H1 (cell line): Measurements from ENCODE around the gene AKAP8. TPM values are rescaled to one million over a fixed set of nuclear protein-coding genes. Genes with fewer than 3 reads are reported as not detected.

Experiments used
- CTCF ChIA-PET: fragments of 300-600 bp; sonication (Branson Sonifier 250); formaldehyde crosslinking; loops from one replicate; lab custom pipeline; 2021; ENCODE audit not compliant: partially characterized antibody; lab: Charles Lee
- POLR2A ChIA-PET: fragments of 300-600 bp; sonication (Branson Sonifier 250); formaldehyde crosslinking; loops from one replicate; lab custom pipeline; 2021; ENCODE audit warnings: inconsistent platforms; ENCODE audit not compliant: partially characterized antibody; lab: Charles Lee
- DNase-seq, 2 experiments: peaks; one replicate each; pipeline versions ENCODE4 v3.0.0 to v3.0.0-alpha.2; 2010 to 2022; ENCODE audit warnings: low spot score in 2 of 2, low read depth in 1 of 2, mixed read lengths in 1 of 2
- FAIRE-seq: peaks from 2 replicates; lab custom pipeline; 2011; peaks lifted over from hg19 to GRCh38; lab: Jason Lieb, UNC
- H2AFZ ChIP-seq: 2 replicates; pipeline ENCODE4 v1.8.1; 2012; ENCODE audit warnings: low read length, inconsistent platforms
- H2AK5ac ChIP-seq: 2 replicates; pipeline ENCODE4 v1.6.1; 2013; ENCODE audit warnings: low read depth, low read length
- H2BK120ac ChIP-seq: replicated peaks from 2 replicates; pipeline ENCODE3; 2013; ENCODE audit warnings: low read depth, low read length, inconsistent platforms
- H2BK12ac ChIP-seq: 2 replicates; pipeline ENCODE4 v1.6.1; 2013; ENCODE audit warnings: low read depth, low read length
- H2BK15ac ChIP-seq: 2 replicates; pipeline ENCODE4 v1.6.1; 2013; ENCODE audit warnings: low read length
- H2BK20ac ChIP-seq: 2 replicates; pipeline ENCODE4 v1.6.1; 2013; ENCODE audit warnings: low read length
- H2BK5ac ChIP-seq: 2 replicates; pipeline ENCODE4 v1.6.1; 2013; ENCODE audit warnings: low read depth, low read length
- H3K14ac ChIP-seq: 2 replicates; pipeline ENCODE4 v1.6.1; 2013; ENCODE audit warnings: inconsistent platforms; ENCODE audit not compliant: insufficient read length
- H3K18ac ChIP-seq: 2 replicates; pipeline ENCODE4 v1.6.1; 2013; ENCODE audit warnings: low read length; ENCODE audit errors: extremely low read depth
- H3K23ac ChIP-seq: 2 replicates; pipeline ENCODE4 v1.6.1; 2013; ENCODE audit warnings: inconsistent platforms; ENCODE audit not compliant: insufficient read length
- H3K23me2 ChIP-seq: 2 replicates; pipeline ENCODE4 v1.6.1; 2013; ENCODE audit warnings: low read depth, low read length
- H3K27ac ChIP-seq: 2 replicates; pipeline ENCODE4 v1.6.1; 2011; ENCODE audit warnings: low read depth, low read length, inconsistent platforms
- H3K27me3 ChIP-seq, 4 experiments: replicated peaks in 1 of 4; 1 replicate in 1 of 4; 2 replicates in 3 of 4; pipeline versions ENCODE4 v1.6.1 to v1.8.1; 2011 to 2013; ENCODE audit warnings: low read length in 3 of 4, mild to moderate bottlenecking in 3 of 4, inconsistent platforms in 2 of 4, mixed read lengths in 2 of 4, moderate library complexity in 1 of 4; ENCODE audit not compliant: control insufficient read depth in 3 of 4, insufficient read depth in 3 of 4; ENCODE audit errors: extremely low read depth in 1 of 4
- H3K36me3 ChIP-seq, 4 experiments: 2 replicates each; pipeline versions ENCODE4 v1.6.1 to v1.8.1; 2011 to 2013; ENCODE audit warnings: mild to moderate bottlenecking in 4 of 4, low read length in 3 of 4, moderate library complexity in 2 of 4, control low read depth in 1 of 4, inconsistent platforms in 1 of 4; ENCODE audit not compliant: insufficient read depth in 4 of 4, control insufficient read depth in 2 of 4
- H3K4ac ChIP-seq: replicated peaks from 2 replicates; pipeline ENCODE3; 2013; ENCODE audit warnings: low read length, low read depth, mixed read lengths, inconsistent platforms; ENCODE audit not compliant: insufficient read length
- H3K4me1 ChIP-seq, 4 experiments: replicated peaks in 1 of 4; 1 replicate in 1 of 4; 2 replicates in 3 of 4; pipeline versions ENCODE4 v1.6.1 to v1.8.1; 2011 to 2013; ENCODE audit warnings: low read length in 3 of 4, inconsistent platforms in 2 of 4, mixed read lengths in 1 of 4; ENCODE audit not compliant: insufficient read depth in 4 of 4, control insufficient read depth in 3 of 4
- H3K4me2 ChIP-seq, 2 experiments: 2 replicates each; pipeline versions ENCODE4 v1.6.1 to v1.8.1; 2011 to 2013; ENCODE audit warnings: low read depth in 2 of 2, low read length in 2 of 2, control low read depth in 1 of 2, inconsistent platforms in 1 of 2, mild to moderate bottlenecking in 1 of 2; ENCODE audit not compliant: insufficient read depth in 1 of 2
- H3K4me3 ChIP-seq, 4 experiments: fragments of 200-600, 300-600 bp in 1 of 4; sonication (generic), shearing (Covaris generic), sonication (Bioruptor Twin) in 1 of 4; 2 replicates each; pipeline versions ENCODE4 v1.5.1 to v1.8.1; 2011 to 2016; ENCODE audit warnings: low read length in 4 of 4, low read depth in 3 of 4, control low read depth in 2 of 4, inconsistent platforms in 2 of 4, mild to moderate bottlenecking in 2 of 4, mixed read lengths in 1 of 4, moderate library complexity in 1 of 4; ENCODE audit not compliant: insufficient read depth in 2 of 4; ENCODE audit errors: extremely low read depth in 1 of 4
- H3K56ac ChIP-seq: replicated peaks from 2 replicates; pipeline ENCODE3; 2013; ENCODE audit warnings: low read depth, mild to moderate bottlenecking, mixed read lengths, low read length, inconsistent platforms; ENCODE audit not compliant: insufficient read length
- H3K79me1 ChIP-seq: 2 replicates; pipeline ENCODE4 v1.6.1; 2013; ENCODE audit warnings: low read depth, low read length, control low read depth
- H3K79me2 ChIP-seq, 2 experiments: 2 replicates each; pipeline versions ENCODE4 v1.6.1 to v1.8.1; 2012 to 2013; ENCODE audit warnings: low read length in 2 of 2, mild to moderate bottlenecking in 2 of 2, inconsistent platforms in 1 of 2; ENCODE audit not compliant: insufficient read depth in 2 of 2, control insufficient read depth in 1 of 2
- H3K9ac ChIP-seq, 4 experiments: replicated peaks in 1 of 4; 1 replicate in 1 of 4; 2 replicates in 3 of 4; pipeline versions ENCODE4 v1.6.1 to v1.8.1; 2011 to 2013; ENCODE audit warnings: low read depth in 3 of 4, low read length in 3 of 4, control low read depth in 2 of 4, mild to moderate bottlenecking in 2 of 4, moderate library complexity in 2 of 4, inconsistent platforms in 1 of 4; ENCODE audit errors: extremely low read depth in 1 of 4
- H3K9me3 ChIP-seq, 2 experiments: 2 replicates each; pipeline versions ENCODE4 v1.6.1 to v1.8.1; 2012 to 2013; ENCODE audit warnings: mild to moderate bottlenecking in 2 of 2, moderate library complexity in 2 of 2, control low read depth in 1 of 2, inconsistent platforms in 1 of 2, low read depth in 1 of 2, low read length in 1 of 2, mixed read lengths in 1 of 2; ENCODE audit not compliant: insufficient read depth in 2 of 2
- H4K20me1 ChIP-seq, 2 experiments: replicated peaks in 1 of 2; 2 replicates each; pipeline versions ENCODE3 to v1.8.1; 2011 to 2013; ENCODE audit warnings: inconsistent platforms in 2 of 2, low read length in 2 of 2, mild to moderate bottlenecking in 1 of 2; ENCODE audit not compliant: insufficient read depth in 2 of 2, control insufficient read depth in 1 of 2
- H4K5ac ChIP-seq: 2 replicates; pipeline ENCODE4 v1.6.1; 2013; ENCODE audit warnings: low read length, low read depth, mixed read lengths, inconsistent platforms; ENCODE audit not compliant: insufficient read length
- H4K8ac ChIP-seq: 2 replicates; pipeline ENCODE4 v1.8.0; 2013; ENCODE audit warnings: mild to moderate bottlenecking, moderate library complexity, low read length, inconsistent platforms; ENCODE audit not compliant: insufficient read depth; ENCODE audit errors: extremely low read depth
- H4K91ac ChIP-seq: replicated peaks from 2 replicates; pipeline ENCODE3; 2013; ENCODE audit warnings: low read length, mixed read lengths, inconsistent platforms; ENCODE audit not compliant: insufficient read length
- ASH2L ChIP-seq: fragments of 200-600, 300-600 bp; sonication (generic); IDR thresholded peaks from one replicate; pipeline ENCODE4 v1.7.1; 2017; ENCODE audit warnings: low read length
- CBX8 ChIP-seq: fragments of 300-800, 300-1000 bp; sonication (generic); IDR thresholded peaks from 2 replicates; pipeline ENCODE4 v1.7.1; 2016; ENCODE audit warnings: low read depth, low read length, borderline replicate concordance
- CEBPB ChIP-seq: IDR thresholded peaks from 2 replicates; pipeline ENCODE4 v1.6.1; 2012; ENCODE audit warnings: low read depth, low read length
- CHD2 ChIP-seq: IDR thresholded peaks from 2 replicates; pipeline ENCODE4 v1.6.1; 2012; ENCODE audit warnings: low read length, improper control_type of control experiment
- EP300 ChIP-seq, 2 experiments: IDR thresholded peaks; 1 replicate in 1 of 2; 2 replicates in 1 of 2; pipeline ENCODE4 v1.6.1; 2011 to 2012; ENCODE audit warnings: low read depth in 2 of 2, low read length in 2 of 2, mild to moderate bottlenecking in 2 of 2, borderline replicate concordance in 1 of 2, inconsistent platforms in 1 of 2, moderate library complexity in 1 of 2
- MAFK ChIP-seq: IDR thresholded peaks from 2 replicates; pipeline ENCODE4 v1.6.1; 2012; ENCODE audit warnings: low read depth, mild to moderate bottlenecking, improper control_type of control experiment, low read length
- NRF1 ChIP-seq: IDR thresholded peaks from 2 replicates; pipeline ENCODE4 v1.6.1; 2011; ENCODE audit warnings: mild to moderate bottlenecking, low read depth, low read length, improper control_type of control experiment
- POLR2AphosphoS5 ChIP-seq: IDR thresholded peaks from 2 replicates; pipeline ENCODE4 v1.6.1; 2011; ENCODE audit warnings: low read depth, low read length
- SAP30 ChIP-seq: fragments of 300-600 bp; sonication (generic); IDR thresholded peaks from 2 replicates; pipeline ENCODE4 v1.7.1; 2012; ENCODE audit warnings: low read length, moderate library complexity, mild to moderate bottlenecking, inconsistent platforms; ENCODE audit not compliant: insufficient read depth, insufficient replicate concordance
- SRF ChIP-seq: IDR thresholded peaks from 2 replicates; pipeline ENCODE4 v1.6.1; 2011; ENCODE audit warnings: mild to moderate bottlenecking, low read depth, low read length, moderate library complexity
- TAF7 ChIP-seq: optimal IDR thresholded peaks from 2 replicates; pipeline ENCODE3; 2011; ENCODE audit warnings: low read depth, mild to moderate bottlenecking, inconsistent platforms, low read length, moderate library complexity, borderline replicate concordance
- TBP ChIP-seq: IDR thresholded peaks from 2 replicates; pipeline ENCODE4 v1.6.1; 2011; ENCODE audit warnings: low read depth, low read length, improper control_type of control experiment
- WGBS, 2 experiments: shearing (Covaris generic) in 1 of 2; methylation state at CpG; one replicate each; pipeline versions ENCODE4 v1.1.6 to v1.1.7; 2013 to 2015; ENCODE audit warnings: low lambda C conversion rate in 2 of 2, mixed read lengths in 2 of 2, inconsistent platforms in 1 of 2, low coverage in 1 of 2, missing lambda C conversion rate in 1 of 2; ENCODE audit not compliant: insufficient replicate concordance in 2 of 2, insufficient coverage in 1 of 2, insufficient read length in 1 of 2; ENCODE audit errors: extremely low coverage in 1 of 2, missing lambda C conversion rate in 1 of 2; 5-methylcytosine and 5-hydroxymethylcytosine counted together
- polyA plus RNA-seq, 7 experiments: library from polyadenylated mRNA; depleted of rRNA in 3 of 7; stranded (reverse) in 5 of 7; unstranded in 2 of 7; fragments of >200 nt in 5 of 7; fragments of 200-250 nt in 2 of 7; gene quantifications; 1 replicate in 5 of 7; 2 replicates in 1 of 7; 4 replicates in 1 of 7; pipeline versions ENCODE4 v1.2.1 to v1.2.3, GENCODE V29; 2011 to 2013; ENCODE audit warnings: missing spikeins in 2 of 7, mixed read lengths in 2 of 7
- total RNA-seq: library from RNA; stranded (reverse); fragmentation: NEBNext Ultra II Directional; extraction: Animal tissue kit (Norgen Biotek cat#: 25700); gene quantifications from 2 replicates; pipeline ENCODE4 v1.2.1, GENCODE V29; 2021
- TF ChIP-seq, protein P1 (sequence below): IDR thresholded peaks from 2 replicates; pipeline ENCODE4 v1.6.1; 2012; ENCODE audit warnings: low read length, inconsistent platforms

AKAP8 gene
- total and polyA plus RNA-seq, 2 of the 8 experiments (the other 6 are each of a cell fraction or from before 2014, with no cell fraction given): 17.0 to 41.0 TPM

DNA sequence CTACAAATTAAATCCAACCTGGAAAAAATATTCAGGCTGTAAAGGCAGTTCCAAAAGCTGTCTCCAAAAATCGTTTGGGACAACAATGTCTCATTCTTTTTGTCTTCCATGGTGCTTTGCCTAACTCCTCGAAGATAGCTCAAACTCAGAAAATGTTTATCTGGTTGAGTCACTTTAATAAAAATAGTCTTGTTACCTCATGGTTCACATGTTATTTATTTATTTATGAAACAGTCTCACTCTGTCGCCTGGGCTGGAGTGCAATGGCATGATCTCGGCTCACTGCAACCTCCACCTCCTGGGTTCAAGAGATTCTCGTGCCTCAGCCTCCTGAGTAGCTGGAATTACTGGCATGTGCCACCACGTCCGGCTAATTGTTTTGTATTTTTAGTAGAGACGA, 42.4 kb downstream of the AKAP8 start:
- CTCF ChIA-PET: interaction anchor here (0.7 to 1.2 kb wide), 2 partner anchors 18 to 245 kb away, joined by 3 read pairs; no protein-coding TSS in a partner anchor
- H3K9me3 ChIP-seq: no peaks in the 10 kb centered on the region
- H3K23ac ChIP-seq: no peak overlapping the region
- POLR2A ChIA-PET: interaction anchor here (1.0 to 1.8 kb wide), 6 partner anchors 21 to 82 kb away, joined by 3 to 7 read pairs (median 4); partner anchors contain the start of genes AKAP8 and AKAP8L
- no peak overlapping the region for H4K8ac ChIP-seq
- no peaks in the 10 kb centered on the region for H3K36me3 ChIP-seq
- DNase-seq (no peak), FAIRE-seq (no peak)
- no peak overlapping the region for H3K4me2 ChIP-seq
- H3K14ac ChIP-seq: no peak overlapping the region
- H3K4ac ChIP-seq: no peak overlapping the region
- H3K4me3 ChIP-seq: no peak overlapping the region
- H3K79me1 ChIP-seq: peaks cover 6% of the 10 kb centered on the region
- H3K79me2 ChIP-seq: peaks cover 3 to 8% of the 10 kb centered on the region in 2 experiments; a peak in 3 of 4 replicates
- no peak overlapping the region for H2AFZ ChIP-seq
- no peak overlapping the region for H4K91ac ChIP-seq
- 93% methylated on average over 8 of the region's 8 CpGs; no CpG with 5 or more reads in 1 of the 2 experiments for WGBS, 2 experiments
- H2BK120ac ChIP-seq: no peak overlapping the region
- H4K5ac ChIP-seq: no peak overlapping the region
- H2BK15ac ChIP-seq: no peak overlapping the region
- H3K27me3 ChIP-seq: no peaks in the 10 kb centered on the region
- no peak overlapping the region for H2BK20ac ChIP-seq
- H2BK12ac ChIP-seq: no peak overlapping the region
- H3K4me1 ChIP-seq: no peaks in the 10 kb centered on the region; a peak in 2 of 7 replicates
- H3K27ac ChIP-seq: no peak overlapping the region
- H4K20me1 ChIP-seq: peaks cover 0 to 2% of the 10 kb centered on the region in 2 experiments
- H3K18ac ChIP-seq: no peak overlapping the region
- H3K56ac ChIP-seq: no peak overlapping the region
- peaks cover 4% of the 10 kb centered on the region; the same call in 1 of the 2 replicates for H3K23me2 ChIP-seq
- no peak overlapping the region for H3K9ac ChIP-seq
- no peak overlapping the region for H2AK5ac ChIP-seq
- H2BK5ac ChIP-seq: no peak overlapping the region
- TF ChIP-seq MAFK (no peak), TBP (no peak), CBX8 (no peak), NRF1 (no peak), SRF (no peak), TAF7 (no peak), POLR2AphosphoS5 (no peak), SAP30 (no peak), CEBPB (no peak), ASH2L (no peak), CHD2 (no peak), EP300 (IDR thresholded peaks at IDR 0.05; ENCODE audit: borderline replicate concordance in 1 of 2, low read depth in 2 of 2, low read length in 2 of 2) (no peak)
- TF ChIP-seq, protein P1, sequence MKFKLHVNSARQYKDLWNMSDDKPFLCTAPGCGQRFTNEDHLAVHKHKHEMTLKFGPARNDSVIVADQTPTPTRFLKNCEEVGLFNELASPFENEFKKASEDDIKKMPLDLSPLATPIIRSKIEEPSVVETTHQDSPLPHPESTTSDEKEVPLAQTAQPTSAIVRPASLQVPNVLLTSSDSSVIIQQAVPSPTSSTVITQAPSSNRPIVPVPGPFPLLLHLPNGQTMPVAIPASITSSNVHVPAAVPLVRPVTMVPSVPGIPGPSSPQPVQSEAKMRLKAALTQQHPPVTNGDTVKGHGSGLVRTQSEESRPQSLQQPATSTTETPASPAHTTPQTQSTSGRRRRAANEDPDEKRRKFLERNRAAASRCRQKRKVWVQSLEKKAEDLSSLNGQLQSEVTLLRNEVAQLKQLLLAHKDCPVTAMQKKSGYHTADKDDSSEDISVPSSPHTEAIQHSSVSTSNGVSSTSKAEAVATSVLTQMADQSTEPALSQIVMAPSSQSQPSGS: no peak
